Hepatocyte (in vitro differentiated cells): ENCODE measurements around the gene RBM33. TPM values are rescaled to one million over a fixed set of nuclear protein-coding genes. Genes with fewer than 3 reads are reported as not detected.

ENCODE experiments used
- DNase-seq: peaks from one replicate; pipeline ENCODE4 v3.0.0-alpha.2; 2016; ENCODE audit warnings: low spot score
- H2AFZ ChIP-seq: fragments of 200-600 bp; sonication (generic); 2 replicates; pipeline ENCODE4 v1.6.0; 2016; ENCODE audit warnings: antibody characterized with exemption, mild to moderate bottlenecking
- H3K27ac ChIP-seq: fragments of 200-600 bp; sonication (generic); 2 replicates; pipeline ENCODE4 v1.5.1; 2016; ENCODE audit warnings: mild to moderate bottlenecking
- H3K27me3 ChIP-seq: fragments of 200-600 bp; sonication (generic); 2 replicates; pipeline ENCODE4 v1.6.1; 2016
- H3K36me3 ChIP-seq: fragments of 200-600 bp; sonication (generic); replicated peaks from 2 replicates; pipeline ENCODE4 v1.5.1; 2016; ENCODE audit warnings: low read depth; ENCODE audit not compliant: insufficient read depth
- H3K4me1 ChIP-seq: fragments of 200-600 bp; sonication (generic); 2 replicates; pipeline ENCODE4 v1.5.1; 2016; ENCODE audit warnings: mild to moderate bottlenecking, moderate library complexity; ENCODE audit not compliant: insufficient read depth
- H3K4me2 ChIP-seq: fragments of 200-600 bp; sonication (generic); 2 replicates; pipeline ENCODE4 v1.6.0; 2016
- H3K4me3 ChIP-seq: fragments of 200-600 bp; sonication (generic); 2 replicates; pipeline ENCODE4 v1.5.1; 2016; ENCODE audit warnings: mild to moderate bottlenecking
- H3K79me2 ChIP-seq: fragments of 200-600 bp; sonication (generic); 2 replicates; pipeline ENCODE4 v1.6.0; 2017; ENCODE audit warnings: mild to moderate bottlenecking
- H3K9me2 ChIP-seq: fragments of 200-600 bp; sonication (generic); replicated peaks from 2 replicates; pipeline ENCODE4 v1.6.0; 2017; ENCODE audit warnings: mild to moderate bottlenecking; ENCODE audit not compliant: insufficient read depth
- H3K9me3 ChIP-seq: fragments of 200-600 bp; sonication (generic); 2 replicates; pipeline ENCODE4 v1.5.1; 2016; ENCODE audit warnings: low read depth, mild to moderate bottlenecking
- H4K20me1 ChIP-seq: fragments of 200-600 bp; sonication (generic); 2 replicates; pipeline ENCODE4 v1.6.0; 2016; ENCODE audit warnings: mild to moderate bottlenecking; ENCODE audit not compliant: insufficient read depth, poor library complexity, severe bottlenecking
- CTCF ChIP-seq: fragments of 200-600 bp; sonication (generic); IDR thresholded peaks from 2 replicates; pipeline ENCODE4 v1.5.1; 2016; ENCODE audit warnings: antibody characterized with exemption, mild to moderate bottlenecking; ENCODE audit not compliant: poor library complexity
- EZH2 ChIP-seq: fragments of 200-600 bp; sonication (generic); IDR thresholded peaks from 2 replicates; pipeline ENCODE4 v1.6.1; 2016; ENCODE audit warnings: antibody characterized with exemption, mild to moderate bottlenecking, borderline replicate concordance
- EZH2phosphoT487 ChIP-seq: fragments of 200-600 bp; sonication (generic); IDR thresholded peaks from one replicate; pipeline ENCODE4 v1.6.1; 2018; ENCODE audit warnings: antibody characterized with exemption, mild to moderate bottlenecking, low read depth, moderate library complexity; ENCODE audit not compliant: unreplicated experiment, severe bottlenecking
- WGBS: methylation state at CpG from one replicate; pipeline ENCODE4 v1.1.6; 2016; ENCODE audit warnings: low lambda C conversion rate; ENCODE audit errors: missing lambda C conversion rate; 5-methylcytosine and 5-hydroxymethylcytosine counted together
- polyA plus RNA-seq: library from polyadenylated mRNA; unstranded; fragments of >200 nt; fragmentation: Nextera tagmentation; extraction: Ambion mirVana; gene quantifications from 2 replicates; pipeline ENCODE4 v1.2.1, GENCODE V29; 2016
- total RNA-seq: library from RNA; depleted of rRNA; stranded (reverse); fragments of >200 nt; gene quantifications from 2 replicates; pipeline ENCODE4 v1.2.3, GENCODE V29; 2014

The RBM33 gene
- total and polyA plus RNA-seq, 2 experiments from 2014 or later: 24.8 to 40.8 TPM

GRCh38 chr7:155680864-155681263 lies 36.4 kb downstream of the RBM33 start:
- no peak overlapping the region for H3K27ac ChIP-seq
- 50% methylated on average over 2 of the region's 2 CpGs for WGBS
- no peak overlapping the region for H3K4me3 ChIP-seq
- H3K4me2 ChIP-seq: no peak overlapping the region
- no peaks in the 10 kb centered on the region for H3K27me3 ChIP-seq
- H4K20me1 ChIP-seq: peaks cover 41% of the 10 kb centered on the region
- H3K9me3 ChIP-seq: no peaks in the 10 kb centered on the region
- H3K4me1 ChIP-seq: no peaks in the 10 kb centered on the region
- peaks cover 3% of the 10 kb centered on the region for H3K36me3 ChIP-seq
- H3K79me2 ChIP-seq: peaks cover 90% of the 10 kb centered on the region
- H2AFZ ChIP-seq: no peak overlapping the region
- no peak for TF ChIP-seq CTCF
- TF ChIP-seq EZH2: no peak
- no peak for TF ChIP-seq EZH2phosphoT487
- H3K9me2 ChIP-seq: no peaks in the 10 kb centered on the region
- DNase-seq: no peak

- H4K20me1 ChIP-seq: peaks cover 37% of the 10 kb centered on the region
- TF ChIP-seq CTCF: no peak
- TF ChIP-seq EZH2: no peak
- no peak for TF ChIP-seq EZH2phosphoT487
- H2AFZ ChIP-seq: no peak overlapping the region
- no peaks in the 10 kb centered on the region for H3K9me3 ChIP-seq
- H3K4me2 ChIP-seq: no peak overlapping the region
- WGBS: 92% methylated on average over 5 of the region's 5 CpGs
- H3K79me2 ChIP-seq: peaks cover 90% of the 10 kb centered on the region
- no peaks in the 10 kb centered on the region for H3K27me3 ChIP-seq
- peaks cover 3% of the 10 kb centered on the region for H3K36me3 ChIP-seq
- peak overlapping the region; percentile 8 for H3K27ac ChIP-seq
- no peak overlapping the region for H3K4me3 ChIP-seq
- no peaks in the 10 kb centered on the region for H3K9me2 ChIP-seq
- no peak for DNase-seq
- no peaks in the 10 kb centered on the region for H3K4me1 ChIP-seq
These were observed 37.2 kb downstream of the RBM33 start for GRCh38 chr7:155681663-155682062.

DNA sequence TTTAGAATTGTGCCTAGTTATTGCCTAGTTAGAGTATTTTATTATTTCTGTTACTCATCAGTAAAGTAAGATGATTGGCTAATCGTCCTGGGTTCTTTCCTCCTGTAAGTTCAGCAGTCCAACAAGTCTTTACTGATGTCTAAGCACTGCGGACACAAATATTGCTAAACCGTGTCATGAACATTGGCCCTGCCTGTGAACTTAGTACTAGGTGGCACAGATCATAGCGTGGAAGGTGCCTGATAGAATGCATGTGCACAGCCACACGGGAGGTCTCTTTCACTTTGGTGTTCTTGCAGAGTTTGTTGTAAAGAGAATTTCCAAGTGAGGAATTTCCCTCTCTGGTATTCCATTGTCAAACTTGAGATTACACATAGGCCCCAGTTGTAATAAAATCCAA lies 38.0 kb downstream of the RBM33 start:
- Histone ChIP-seq H3K36me3 (peaks cover 3% of the 10 kb centered on the region), H4K20me1 (peaks cover 31% of the 10 kb centered on the region), H3K4me3 (no peak overlapping the region), H3K79me2 (peaks cover 88% of the 10 kb centered on the region), H3K27me3 (no peaks in the 10 kb centered on the region), H3K27ac (peak overlapping the region; percentile 36), H2AFZ (no peak overlapping the region), H3K4me2 (no peak overlapping the region), H3K9me3 (no peaks in the 10 kb centered on the region), H3K4me1 (no peaks in the 10 kb centered on the region), H3K9me2 (no peaks in the 10 kb centered on the region)
- DNase-seq: peak; percentile 61
- 89% methylated on average over 5 of the region's 5 CpGs for WGBS
- TF ChIP-seq CTCF (no peak), EZH2 (no peak), EZH2phosphoT487 (no peak)

DNA sequence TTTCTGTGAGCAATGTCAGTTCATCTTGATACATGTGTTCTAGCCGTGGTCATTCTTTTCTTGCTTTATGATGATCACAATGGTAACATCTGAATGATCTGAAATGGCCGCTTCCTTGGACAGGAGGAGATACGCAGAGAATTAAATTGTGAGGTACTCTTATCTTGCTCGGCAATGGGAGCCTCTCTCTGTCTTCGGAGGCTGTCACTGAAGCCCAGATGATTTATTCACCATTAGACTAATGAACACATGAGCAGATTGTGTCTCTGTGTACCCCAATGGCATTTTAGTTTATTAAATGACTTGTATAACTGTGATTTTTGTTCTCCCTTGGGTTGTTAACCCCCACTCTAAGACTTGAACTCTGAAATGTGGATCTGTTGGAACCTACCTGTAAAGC lies 38.6 kb downstream of the RBM33 start:
- Histone ChIP-seq H3K27me3 (no peaks in the 10 kb centered on the region), H3K79me2 (peaks cover 86% of the 10 kb centered on the region), H3K27ac (peak overlapping the region; percentile 36), H3K4me2 (no peak overlapping the region), H2AFZ (no peak overlapping the region), H3K9me2 (no peaks in the 10 kb centered on the region), H3K4me3 (no peak overlapping the region), H4K20me1 (peaks cover 31% of the 10 kb centered on the region), H3K36me3 (peaks cover 3% of the 10 kb centered on the region), H3K4me1 (no peaks in the 10 kb centered on the region), H3K9me3 (no peaks in the 10 kb centered on the region)
- WGBS: 90% methylated on average over 5 of the region's 5 CpGs
- no peak for DNase-seq
- TF ChIP-seq EZH2phosphoT487 (no peak), EZH2 (no peak), CTCF (no peak)
